ENCODE data around the gene POLG2.

- no peak for TF ChIP-seq CTCF (IDR thresholded peaks at IDR 0.05)
- no peak for TF ChIP-seq POLR2A (IDR thresholded peaks at IDR 0.05)
Observed at GRCh38 chr17:64443086-64443760, 53.6 kb downstream of the POLG2 start.
